Suprapubic skin (tissue), 4 donors: ENCODE results near the gene ZNF169.
"Not testable (repeated sequence)": the region's sequence is repeated elsewhere in the genome, so short reads cannot be mapped to it uniquely, and the experiment has no call there.

Source experiments
- POLR2A ChIP-seq, 2 donors: fragments of 450-650 bp; IDR thresholded peaks; one replicate each; pipeline ENCODE4 v1.6.1; 2017; ENCODE audit warnings: antibody characterized with exemption in 2 of 2, mild to moderate bottlenecking in 2 of 2, moderate library complexity in 2 of 2
- POLR2AphosphoS5 ChIP-seq, 3 donors: sonication (generic); formaldehyde crosslinking; IDR thresholded peaks; one replicate each; pipeline ENCODE4 v1.6.1; 2017; ENCODE audit warnings: antibody characterized with exemption in 3 of 3
- TF ChIP-seq, protein P1 (sequence below), 2 donors: fragments of 200-600 bp in 1 of 2; fragments of 450-650 bp in 1 of 2; sonication (generic) in 1 of 2; IDR thresholded peaks; one replicate each; pipeline ENCODE4 v1.5.1; 2016 to 2019; ENCODE audit warnings: antibody characterized with exemption in 2 of 2, mild to moderate bottlenecking in 1 of 2, moderate library complexity in 1 of 2

DNA sequence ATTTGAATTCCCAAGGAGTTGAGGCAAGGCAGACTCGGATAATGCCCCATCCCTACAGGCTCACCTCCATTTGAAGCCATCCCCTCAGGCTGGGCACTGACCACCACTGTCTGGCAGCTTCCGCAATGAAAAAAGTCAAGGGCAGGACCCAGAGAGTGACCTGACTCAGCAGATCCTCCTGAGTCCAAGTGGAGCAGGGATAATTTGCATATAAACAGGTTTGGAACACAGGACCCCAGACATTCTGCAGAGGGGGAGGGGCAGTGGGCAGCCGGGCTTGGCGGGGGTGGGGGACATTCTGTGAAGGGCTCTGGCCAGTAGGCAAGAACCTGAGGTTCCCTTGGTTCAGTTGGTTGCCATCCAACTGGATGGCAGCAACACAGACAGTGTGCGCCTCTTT is 69.4 kb downstream of the ZNF169 start, which contains the start of gene NUTM2F:
- TF ChIP-seq POLR2A, POLR2AphosphoS5 (IDR thresholded peaks at IDR 0.05): not testable (repeated sequence)
- TF ChIP-seq, protein P1, sequence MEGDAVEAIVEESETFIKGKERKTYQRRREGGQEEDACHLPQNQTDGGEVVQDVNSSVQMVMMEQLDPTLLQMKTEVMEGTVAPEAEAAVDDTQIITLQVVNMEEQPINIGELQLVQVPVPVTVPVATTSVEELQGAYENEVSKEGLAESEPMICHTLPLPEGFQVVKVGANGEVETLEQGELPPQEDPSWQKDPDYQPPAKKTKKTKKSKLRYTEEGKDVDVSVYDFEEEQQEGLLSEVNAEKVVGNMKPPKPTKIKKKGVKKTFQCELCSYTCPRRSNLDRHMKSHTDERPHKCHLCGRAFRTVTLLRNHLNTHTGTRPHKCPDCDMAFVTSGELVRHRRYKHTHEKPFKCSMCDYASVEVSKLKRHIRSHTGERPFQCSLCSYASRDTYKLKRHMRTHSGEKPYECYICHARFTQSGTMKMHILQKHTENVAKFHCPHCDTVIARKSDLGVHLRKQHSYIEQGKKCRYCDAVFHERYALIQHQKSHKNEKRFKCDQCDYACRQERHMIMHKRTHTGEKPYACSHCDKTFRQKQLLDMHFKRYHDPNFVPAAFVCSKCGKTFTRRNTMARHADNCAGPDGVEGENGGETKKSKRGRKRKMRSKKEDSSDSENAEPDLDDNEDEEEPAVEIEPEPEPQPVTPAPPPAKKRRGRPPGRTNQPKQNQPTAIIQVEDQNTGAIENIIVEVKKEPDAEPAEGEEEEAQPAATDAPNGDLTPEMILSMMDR (IDR thresholded peaks at IDR 0.05): not testable (repeated sequence)
